Activated CD8-positive, alpha-beta memory T cell treated with anti-CD3 and anti-CD28 coated beads for 36 hours (primary cell): ENCODE measurements around the gene BABAM2. TPM values are rescaled to one million over a fixed set of nuclear protein-coding genes. Genes with fewer than 3 reads are reported as not detected.

Source experiments
- CTCF ChIA-PET: fragments of 350-600 bp; sonication (Branson Sonifier 250); formaldehyde crosslinking; loops from one replicate; lab custom pipeline; 2021; ENCODE audit warnings: antibody characterized with exemption; lab: Charles Lee
- POLR2A ChIA-PET: fragments of 350-600 bp; sonication (Branson Sonifier 250); formaldehyde crosslinking; loops from one replicate; lab custom pipeline; 2021; ENCODE audit warnings: antibody characterized with exemption; lab: Charles Lee
- total RNA-seq, 2 experiments: library from RNA; stranded (reverse); gene quantifications; one replicate each; pipeline ENCODE4 v1.2.3, GENCODE V29; 2021

The BABAM2 gene
- total RNA-seq, 2 experiments from 2014 or later: 79.4 to 79.9 TPM

GRCh38 chr2:27901234-27901633 lies 10.7 kb downstream of the BABAM2 start:
- ChIA-PET CTCF (no interaction called here), POLR2A (interaction anchor here (0.7 to 1.5 kb wide), 4 partner anchors 11 to 263 kb away, joined by 3 to 10 read pairs (median 4); partner anchors contain the start of genes BABAM2 and RBKS)

GRCh38 chr2:27902098-27902497 lies 11.6 kb downstream of the BABAM2 start:
- ChIA-PET CTCF (interaction anchor here (0.9 kb wide), 1 partner anchor 52 kb away, joined by 4 read pairs; no protein-coding TSS in a partner anchor), POLR2A (interaction anchor here (0.6 to 1.5 kb wide), 4 partner anchors 9 to 264 kb away, joined by 3 to 10 read pairs (median 3); partner anchors contain the start of genes BABAM2 and RBKS)

- CTCF ChIA-PET: no interaction called here
- POLR2A ChIA-PET: interaction anchor here (1.5 kb wide), 1 partner anchor 265 kb away, joined by 3 read pairs; no protein-coding TSS in a partner anchor
These were observed 12.5 kb downstream of the BABAM2 start for GRCh38 chr2:27903018-27903417.

- ChIA-PET POLR2A (no interaction called here), CTCF (no interaction called here)
These were observed 13.3 kb downstream of the BABAM2 start for GRCh38 chr2:27903649-27904404.

- ChIA-PET POLR2A (no interaction called here), CTCF (no interaction called here)
These were observed 13.8 kb downstream of the BABAM2 start for GRCh38 chr2:27904405-27904665.

- POLR2A ChIA-PET: no interaction called here
- CTCF ChIA-PET: no interaction called here
These were observed 15.5 kb downstream of the BABAM2 start for GRCh38 chr2:27906074-27906473.

- ChIA-PET CTCF (no interaction called here), POLR2A (interaction anchor here (0.7 kb wide), 1 partner anchor 14 kb away, joined by 3 read pairs; no protein-coding TSS in a partner anchor)
These were observed 17.0 kb downstream of the BABAM2 start for GRCh38 chr2:27907547-27907946.

- POLR2A ChIA-PET: no interaction called here
These were observed 19.4 kb downstream of the BABAM2 start for GRCh38 chr2:27909901-27910300.

GRCh38 chr2:27911458-27912210 lies 21.1 kb downstream of the BABAM2 start:
- ChIA-PET CTCF (no interaction called here), POLR2A (no interaction called here)

More at GRCh38 chr2:27909901-27910300, 19.4 kb downstream of the BABAM2 start:
- CTCF ChIA-PET: interaction anchor here (0.6 kb wide), 1 partner anchor 12 kb away, joined by 3 read pairs; no protein-coding TSS in a partner anchor

GRCh38 chr2:27912512-27912911 lies 22.0 kb downstream of the BABAM2 start:
- ChIA-PET POLR2A (no interaction called here), CTCF (no interaction called here)

- POLR2A ChIA-PET: no interaction called here
- CTCF ChIA-PET: no interaction called here
These were observed 23.7 kb downstream of the BABAM2 start for GRCh38 chr2:27914041-27914804.

GRCh38 chr2:27914805-27915175 lies 24.3 kb downstream of the BABAM2 start:
- CTCF ChIA-PET: no interaction called here
- POLR2A ChIA-PET: no interaction called here

- POLR2A ChIA-PET: no interaction called here
- CTCF ChIA-PET: no interaction called here
These were observed 24.7 kb downstream of the BABAM2 start for GRCh38 chr2:27915191-27915590.

- POLR2A ChIA-PET: no interaction called here
- CTCF ChIA-PET: no interaction called here
These were observed 25.3 kb downstream of the BABAM2 start for GRCh38 chr2:27915874-27916273.

GRCh38 chr2:27916293-27916995 lies 25.9 kb downstream of the BABAM2 start:
- CTCF ChIA-PET: no interaction called here
- POLR2A ChIA-PET: no interaction called here

GRCh38 chr2:27920148-27920885 lies 29.8 kb downstream of the BABAM2 start:
- POLR2A ChIA-PET: no interaction called here
- CTCF ChIA-PET: no interaction called here

- POLR2A ChIA-PET: interaction anchor here (0.6 kb wide), 1 partner anchor 13 kb away, joined by 3 read pairs; no protein-coding TSS in a partner anchor
- CTCF ChIA-PET: no interaction called here
These were observed 30.9 kb downstream of the BABAM2 start for GRCh38 chr2:27921424-27921823.

GRCh38 chr2:27921880-27922547 lies 31.5 kb downstream of the BABAM2 start:
- POLR2A ChIA-PET: interaction anchor here (0.6 kb wide), 1 partner anchor 14 kb away, joined by 3 read pairs; no protein-coding TSS in a partner anchor
- CTCF ChIA-PET: no interaction called here
